ENCODE data around the gene CT47C1.
"Not testable (repeated sequence)": the region's sequence is repeated elsewhere in the genome, so short reads cannot be mapped to it uniquely, and the experiment has no call there.

Gene CT47C1

DNA sequence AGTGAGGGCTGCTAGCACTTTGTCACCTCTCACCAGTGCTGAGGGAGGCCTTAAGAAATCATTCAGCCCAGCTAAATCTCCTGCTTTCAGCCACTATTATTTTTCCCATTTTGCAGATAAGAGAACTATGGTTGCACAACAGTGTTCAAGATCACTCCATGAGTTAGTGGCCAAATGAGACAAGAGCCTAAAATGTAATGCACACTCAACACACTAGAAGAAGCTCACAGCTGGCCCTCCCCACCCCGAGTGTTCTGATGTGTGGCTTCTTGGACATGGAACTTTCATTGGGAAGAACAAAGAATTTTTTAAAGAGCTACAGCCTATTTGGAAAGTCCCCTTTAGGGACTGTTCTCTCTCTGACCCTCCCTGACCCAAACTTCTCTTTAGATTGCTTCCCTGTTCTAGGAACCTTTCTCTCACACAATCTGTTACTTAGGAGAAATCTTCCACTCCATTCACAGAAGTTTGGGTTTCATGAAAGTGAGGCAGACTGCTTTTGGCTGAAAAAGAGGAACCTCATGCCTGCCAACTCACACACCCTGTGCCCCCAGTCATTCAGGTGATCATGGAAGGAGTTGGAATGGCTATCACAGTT lies 44.0 kb upstream of the CT47C1 start:
- CTCF ChIA-PET: interaction anchor here (0.6 to 1.0 kb wide), 2 partner anchors 14 to 27 kb away, joined by 3 read pairs; no protein-coding TSS in a partner anchor
- Histone ChIP-seq H3K9me3 (ENCODE audit: control insufficient read depth, insufficient read depth, low read depth, low read length) (no peaks in the 10 kb centered on the region), H3K4me3 (ENCODE audit: low read depth, low read length) (no peak overlapping the region), H3K4me1 (ENCODE audit: control insufficient read depth, insufficient read depth, low read length) (no peaks in the 10 kb centered on the region), H3K36me3 (ENCODE audit: control insufficient read depth in 2 of 2, insufficient read depth in 1 of 2, low read length in 2 of 2) (no peaks in the 10 kb centered on the region), H3K27ac (ENCODE audit: extremely low read depth, low read depth, low read length) (no peak overlapping the region)
- POLR2A ChIA-PET: no interaction called here
- TF ChIP-seq ZIC2 (tag by site-specific recombination; IDR thresholded peaks at IDR 0.05): no peak

DNA sequence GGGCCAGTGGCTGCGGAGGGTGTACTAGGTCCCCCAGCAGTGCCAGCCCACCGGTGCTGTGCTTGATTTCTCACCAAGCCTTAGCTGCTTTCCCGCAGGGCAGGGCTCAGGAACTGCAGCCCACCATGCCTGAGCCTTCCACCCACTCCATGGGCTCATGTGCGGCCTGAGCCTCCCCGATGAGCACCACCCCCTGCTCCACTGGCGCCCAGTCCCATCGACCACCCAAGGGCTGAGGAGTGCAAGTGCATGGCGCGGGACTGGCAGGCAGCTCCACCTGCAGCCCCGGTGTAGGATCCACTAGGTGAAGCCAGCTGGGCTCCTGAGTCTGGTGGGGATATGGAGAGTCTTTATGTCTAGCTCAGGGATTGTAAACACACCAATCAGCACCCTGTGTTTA lies 43.1 kb upstream of the CT47C1 start:
- CTCF ChIA-PET; H3K36me3 ChIP-seq (ENCODE audit: control insufficient read depth in 2 of 2, insufficient read depth in 1 of 2, low read length in 2 of 2); H3K9me3 ChIP-seq (ENCODE audit: control insufficient read depth, insufficient read depth, low read depth, low read length); H3K4me3 ChIP-seq (ENCODE audit: low read depth, low read length); POLR2A ChIA-PET; H3K4me1 ChIP-seq (ENCODE audit: control insufficient read depth, insufficient read depth, low read length); H3K27ac ChIP-seq (ENCODE audit: extremely low read depth, low read depth, low read length): not testable (repeated sequence)

DNA sequence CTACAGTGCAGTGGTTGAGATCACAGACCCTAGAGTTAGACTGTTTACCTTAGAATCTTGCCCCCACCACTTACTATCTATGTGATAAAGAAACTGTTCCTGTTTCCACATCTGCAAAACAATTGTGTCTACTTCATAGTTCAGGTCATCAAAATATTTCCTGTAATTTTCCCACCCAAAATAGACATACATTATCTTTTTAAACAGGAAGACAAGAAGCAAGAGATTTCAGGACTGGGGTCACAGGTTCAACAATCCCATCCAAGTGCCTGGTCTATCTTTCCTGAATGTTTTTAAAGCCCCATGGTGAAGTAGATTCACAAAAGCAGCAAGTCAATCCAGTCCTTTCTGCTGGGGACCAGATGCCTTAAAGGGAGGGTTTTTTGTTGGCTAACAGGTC lies 41.8 kb upstream of the CT47C1 start:
- no peaks in the 10 kb centered on the region for H3K36me3 ChIP-seq (ENCODE audit: control insufficient read depth in 2 of 2, insufficient read depth in 1 of 2, low read length in 2 of 2)
- H3K4me1 ChIP-seq (ENCODE audit: control insufficient read depth, insufficient read depth, low read length): no peaks in the 10 kb centered on the region
- TF ChIP-seq ZNF214 (tag by site-specific recombination; IDR thresholded peaks at IDR 0.05; ENCODE audit: borderline replicate concordance): no peak
- TF ChIP-seq ZNF174 (tag by site-specific recombination; IDR thresholded peaks at IDR 0.05): no peak
- TF ChIP-seq TRIM28 (IDR thresholded peaks at IDR 0.05; ENCODE audit: borderline replicate concordance, low read length): no peak
- TF ChIP-seq, protein P1, sequence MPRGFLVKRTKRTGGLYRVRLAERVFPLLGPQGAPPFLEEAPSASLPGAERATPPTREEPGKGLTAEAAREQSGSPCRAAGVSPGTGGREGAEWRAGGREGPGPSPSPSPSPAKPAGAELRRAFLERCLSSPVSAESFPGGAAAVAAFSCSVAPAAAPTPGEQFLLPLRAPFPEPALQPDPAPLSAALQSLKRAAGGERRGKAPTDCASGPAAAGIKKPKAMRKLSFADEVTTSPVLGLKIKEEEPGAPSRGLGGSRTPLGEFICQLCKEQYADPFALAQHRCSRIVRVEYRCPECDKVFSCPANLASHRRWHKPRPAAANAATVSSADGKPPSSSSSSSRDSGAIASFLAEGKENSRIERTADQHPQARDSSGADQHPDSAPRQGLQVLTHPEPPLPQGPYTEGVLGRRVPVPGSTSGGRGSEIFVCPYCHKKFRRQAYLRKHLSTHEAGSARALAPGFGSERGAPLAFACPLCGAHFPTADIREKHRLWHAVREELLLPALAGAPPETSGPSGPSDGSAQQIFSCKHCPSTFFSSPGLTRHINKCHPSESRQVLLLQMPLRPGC (tag by site-specific recombination; IDR thresholded peaks at IDR 0.05): no peak
- no peak for TF ChIP-seq ZNF16 (tag by site-specific recombination; IDR thresholded peaks at IDR 0.05; ENCODE audit: low read depth)
- TF ChIP-seq FEZF1 (tag by site-specific recombination; IDR thresholded peaks at IDR 0.05): no peak
- TF ChIP-seq, protein P2, sequence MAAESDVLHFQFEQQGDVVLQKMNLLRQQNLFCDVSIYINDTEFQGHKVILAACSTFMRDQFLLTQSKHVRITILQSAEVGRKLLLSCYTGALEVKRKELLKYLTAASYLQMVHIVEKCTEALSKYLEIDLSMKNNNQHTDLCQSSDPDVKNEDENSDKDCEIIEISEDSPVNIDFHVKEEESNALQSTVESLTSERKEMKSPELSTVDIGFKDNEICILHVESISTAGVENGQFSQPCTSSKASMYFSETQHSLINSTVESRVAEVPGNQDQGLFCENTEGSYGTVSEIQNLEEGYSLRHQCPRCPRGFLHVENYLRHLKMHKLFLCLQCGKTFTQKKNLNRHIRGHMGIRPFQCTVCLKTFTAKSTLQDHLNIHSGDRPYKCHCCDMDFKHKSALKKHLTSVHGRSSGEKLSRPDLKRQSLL (tag by site-specific recombination; IDR thresholded peaks at IDR 0.05): no peak
- no peak for TF ChIP-seq ZNF140 (tag by site-specific recombination; IDR thresholded peaks at IDR 0.05)
- TF ChIP-seq WT1 (tag by site-specific recombination; IDR thresholded peaks at IDR 0.05): no peak
- TF ChIP-seq EGR2 (tag by site-specific recombination; IDR thresholded peaks at IDR 0.05; ENCODE audit: low read depth): no peak
- TF ChIP-seq ZFHX2 (tag by site-specific recombination; conservative IDR thresholded peaks at IDR 0.05): no peak
- TF ChIP-seq ZNF600 (tag by site-specific recombination; IDR thresholded peaks at IDR 0.05): no peak
- TF ChIP-seq ZNF10 (tag by site-specific recombination; IDR thresholded peaks at IDR 0.05): no peak
- TF ChIP-seq, protein P3, sequence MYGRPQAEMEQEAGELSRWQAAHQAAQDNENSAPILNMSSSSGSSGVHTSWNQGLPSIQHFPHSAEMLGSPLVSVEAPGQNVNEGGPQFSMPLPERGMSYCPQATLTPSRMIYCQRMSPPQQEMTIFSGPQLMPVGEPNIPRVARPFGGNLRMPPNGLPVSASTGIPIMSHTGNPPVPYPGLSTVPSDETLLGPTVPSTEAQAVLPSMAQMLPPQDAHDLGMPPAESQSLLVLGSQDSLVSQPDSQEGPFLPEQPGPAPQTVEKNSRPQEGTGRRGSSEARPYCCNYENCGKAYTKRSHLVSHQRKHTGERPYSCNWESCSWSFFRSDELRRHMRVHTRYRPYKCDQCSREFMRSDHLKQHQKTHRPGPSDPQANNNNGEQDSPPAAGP (tag by site-specific recombination; IDR thresholded peaks at IDR 0.05): no peak
- TF ChIP-seq ZSCAN30 (tag by site-specific recombination; IDR thresholded peaks at IDR 0.05): no peak
- no peak for TF ChIP-seq ZNF585B (tag by site-specific recombination; IDR thresholded peaks at IDR 0.05)
- no peak for TF ChIP-seq ZNF664 (tag by site-specific recombination; IDR thresholded peaks at IDR 0.05)
- ChIA-PET POLR2A (no interaction called here), CTCF (no interaction called here)
- H3K4me3 ChIP-seq (ENCODE audit: low read depth, low read length): no peak overlapping the region
- no peak overlapping the region for H3K27ac ChIP-seq (ENCODE audit: extremely low read depth, low read depth, low read length)
- no peaks in the 10 kb centered on the region for H3K9me3 ChIP-seq (ENCODE audit: control insufficient read depth, insufficient read depth, low read depth, low read length)
